Thymus (tissue), 11 donors: ENCODE data around the gene NR6A1. TPM values are rescaled to one million over a fixed set of nuclear protein-coding genes. Genes with fewer than 3 reads are reported as not detected.
A peak's percentile ranks its signal among the peaks of the same experiment; 100 is the strongest.

Source experiments
- DNase-seq, 9 donors: peaks; one replicate each; pipeline ENCODE4 v3.0.0-alpha.2; 2013; ENCODE audit warnings: low spot score in 9 of 9, low read depth in 6 of 9, missing footprints in 1 of 9
- H3K27ac ChIP-seq, 2 donors: one replicate each; pipeline ENCODE4 v1.5.1; 2013; ENCODE audit warnings: control low read depth in 1 of 2, low read depth in 1 of 2, low read length in 1 of 2, mild to moderate bottlenecking in 1 of 2, moderate library complexity in 1 of 2
- H3K27me3 ChIP-seq, 2 donors: one replicate each; pipeline ENCODE4 v1.5.1; 2013; ENCODE audit warnings: low read length in 1 of 2; ENCODE audit not compliant: control insufficient read depth in 2 of 2, insufficient read depth in 1 of 2
- H3K36me3 ChIP-seq, 2 donors: one replicate each; pipeline ENCODE4 v1.5.1; 2013; ENCODE audit warnings: low read length in 1 of 2, mild to moderate bottlenecking in 1 of 2, moderate library complexity in 1 of 2; ENCODE audit not compliant: control insufficient read depth in 2 of 2, insufficient read depth in 2 of 2
- H3K4me1 ChIP-seq, 2 donors: one replicate each; pipeline ENCODE4 v1.5.1; 2013; ENCODE audit warnings: low read length in 2 of 2; ENCODE audit not compliant: control insufficient read depth in 2 of 2, insufficient read depth in 2 of 2
- H3K4me3 ChIP-seq, 2 donors: one replicate each; pipeline ENCODE4 v1.5.1; 2013; ENCODE audit warnings: low read length in 2 of 2, control low read depth in 1 of 2, mild to moderate bottlenecking in 1 of 2
- H3K9me3 ChIP-seq, 2 donors: one replicate each; pipeline ENCODE4 v1.5.1; 2013; ENCODE audit warnings: low read length in 1 of 2, mild to moderate bottlenecking in 1 of 2; ENCODE audit not compliant: control insufficient read depth in 2 of 2, insufficient read depth in 1 of 2
- WGBS: extraction: QIAGEN DNeasy Blood & Tissue Kit; methylation state at CpG from one replicate; pipeline ENCODE4 v1.1.7; 2013; 5-methylcytosine and 5-hydroxymethylcytosine counted together
- polyA plus RNA-seq: library from polyadenylated mRNA; stranded (reverse); fragments of 200-250 nt; gene quantifications from one replicate; pipeline ENCODE4 v1.2.3, GENCODE V29; 2013
- total RNA-seq: library from RNA; stranded (reverse); fragments of 120-200 nt; gene quantifications from one replicate; pipeline ENCODE4 v1.2.4, GENCODE V29; 2013
- donor health status: healthy.

The NR6A1 gene
- total and polyA plus RNA-seq, 2 donors = 0.47 to 0.52 TPM

DNA sequence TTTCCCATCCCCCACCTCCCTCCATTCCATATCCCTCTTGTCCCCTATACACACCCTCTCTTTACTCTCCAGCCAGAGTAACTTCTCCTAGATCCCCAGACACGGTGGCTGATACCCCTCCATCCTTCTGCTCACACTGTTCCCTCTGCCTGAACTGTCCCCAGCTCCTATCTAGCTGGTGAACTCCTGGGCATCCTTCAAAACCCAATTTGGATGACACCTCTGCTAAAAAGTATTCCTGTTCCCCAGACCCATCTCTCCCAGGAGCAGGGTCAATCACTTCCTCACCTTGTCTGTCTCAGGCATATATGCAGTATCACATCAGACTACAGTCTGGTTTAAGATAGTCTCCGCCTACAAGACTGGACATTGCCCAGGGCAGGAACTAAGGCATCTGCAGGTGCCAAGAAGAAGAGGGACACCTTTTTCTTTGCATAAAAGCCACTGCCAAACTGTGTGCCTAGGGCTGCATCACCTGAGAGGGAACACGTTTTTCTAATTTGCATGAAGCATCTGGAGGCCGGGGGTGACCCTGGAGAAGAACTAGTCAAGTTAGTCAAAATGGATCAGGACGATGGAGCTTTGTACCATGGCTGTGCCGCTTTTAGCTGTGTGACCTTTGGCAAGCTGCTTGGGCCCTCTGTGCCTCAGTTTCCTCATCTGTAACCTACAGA is 291.0 kb downstream of the NR6A1 start:
- H3K27ac ChIP-seq = no peak overlapping the region
- H3K4me1 ChIP-seq = peaks cover 0 to 5% of the 10 kb centered on the region in 2 donors
- peaks cover 0 to 3% of the 10 kb centered on the region in 2 donors for H3K9me3 ChIP-seq
- 93% methylated on average over 6 of the region's 6 CpGs for WGBS
- H3K36me3 ChIP-seq = no peaks in the 10 kb centered on the region
- no peak overlapping the region for H3K4me3 ChIP-seq
- peaks cover 18 to 77% of the 10 kb centered on the region in 2 donors for H3K27me3 ChIP-seq
- no peak for DNase-seq

DNA sequence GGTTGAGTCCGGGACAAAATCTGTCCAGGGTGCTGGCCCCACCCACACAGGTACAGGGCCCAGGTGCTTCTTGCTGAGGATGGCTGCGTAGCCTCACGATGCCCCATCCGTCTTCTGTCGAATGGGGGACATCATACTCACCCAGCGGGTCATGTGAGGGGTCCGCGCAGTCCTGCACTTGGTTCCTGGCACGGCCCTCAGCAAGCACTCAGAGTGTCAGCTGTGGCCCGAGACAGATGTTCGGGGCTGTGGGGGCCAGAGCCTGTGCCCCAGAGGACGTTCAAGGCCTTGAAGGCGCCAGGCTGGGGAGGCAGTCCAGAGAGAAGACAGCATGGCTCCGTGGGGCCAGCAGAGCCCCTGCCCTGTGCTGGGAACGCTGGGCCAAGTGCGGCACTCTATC is 291.7 kb downstream of the NR6A1 start:
- H3K27ac ChIP-seq = no peak overlapping the region
- H3K4me3 ChIP-seq = no peak overlapping the region
- no peaks in the 10 kb centered on the region for H3K36me3 ChIP-seq
- 96% methylated on average over 16 of the region's 16 CpGs for WGBS
- peaks cover 0 to 5% of the 10 kb centered on the region in 2 donors for H3K4me1 ChIP-seq
- H3K9me3 ChIP-seq = peaks cover 0 to 3% of the 10 kb centered on the region in 2 donors
- H3K27me3 ChIP-seq = peaks cover 18 to 75% of the 10 kb centered on the region in 2 donors
- DNase-seq = no peak

DNA sequence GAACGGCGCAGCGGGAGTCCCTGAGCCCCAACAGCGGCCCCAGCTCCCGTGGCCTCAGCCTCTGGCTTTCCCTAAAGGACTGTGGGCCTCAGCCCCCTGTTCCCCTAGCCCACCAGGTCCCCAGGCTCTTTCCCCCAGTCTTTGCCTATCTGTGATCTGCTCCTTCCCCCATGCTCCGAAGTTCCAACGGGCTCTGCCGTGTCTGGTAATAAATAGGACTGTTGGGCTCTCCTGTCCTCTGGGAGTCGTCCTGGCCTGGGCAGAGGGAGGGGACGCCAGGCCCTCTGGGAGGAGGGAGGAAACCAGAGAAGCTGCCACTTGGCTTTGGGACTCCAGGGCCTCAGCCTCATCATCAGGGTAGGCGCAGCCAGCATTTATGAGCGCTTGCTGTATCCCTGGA is 292.8 kb downstream of the NR6A1 start:
- no peak overlapping the region for H3K4me3 ChIP-seq
- peaks cover 0 to 5% of the 10 kb centered on the region in 2 donors for H3K4me1 ChIP-seq
- H3K9me3 ChIP-seq = peaks cover 0 to 3% of the 10 kb centered on the region in 2 donors
- H3K27ac ChIP-seq = no peak overlapping the region
- 87% methylated on average over 12 of the region's 12 CpGs for WGBS
- peaks cover 18 to 72% of the 10 kb centered on the region in 2 donors for H3K27me3 ChIP-seq
- no peak for DNase-seq
- H3K36me3 ChIP-seq = no peaks in the 10 kb centered on the region

DNA sequence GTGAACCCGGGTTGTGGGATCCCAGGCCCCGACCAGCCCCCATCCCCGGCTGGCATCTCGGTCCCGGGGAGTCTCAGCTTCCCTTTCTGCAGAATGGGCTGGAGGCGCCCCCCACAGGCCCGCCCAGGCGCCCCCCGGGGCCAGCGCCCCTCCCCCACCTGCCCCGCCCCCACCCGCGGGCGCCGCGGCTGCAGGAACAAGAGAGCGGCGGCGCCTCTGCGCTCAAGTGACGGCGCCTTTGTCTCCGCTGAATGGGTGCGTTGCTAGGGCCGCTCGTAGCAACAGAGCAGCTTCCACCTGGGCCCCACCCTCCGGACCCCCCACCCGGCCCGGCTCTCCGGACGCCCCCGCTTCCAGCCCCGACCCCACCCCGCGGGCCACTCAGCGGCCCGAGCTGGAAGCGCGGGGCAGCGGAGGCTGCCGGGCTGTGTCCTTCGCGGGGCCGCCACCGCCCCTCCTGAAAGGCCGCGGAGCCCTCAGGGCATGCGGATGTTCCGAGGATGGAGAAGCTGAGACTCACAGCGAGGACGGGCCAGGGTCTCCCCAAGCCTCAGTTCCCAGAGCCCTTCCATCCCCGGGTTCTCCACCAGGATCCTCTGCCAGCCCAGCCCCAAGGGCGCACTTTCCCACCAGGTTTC is 293.3 kb downstream of the NR6A1 start:
- 17% methylated on average over 53 of the region's 53 CpGs for WGBS
- Histone ChIP-seq H3K27ac (no peak overlapping the region), H3K27me3 (peaks cover 18 to 68% of the 10 kb centered on the region in 2 donors), H3K36me3 (no peaks in the 10 kb centered on the region), H3K4me3 (peak overlapping the region in 1 of 2 donors; percentile 5), H3K4me1 (peaks cover 0 to 5% of the 10 kb centered on the region in 2 donors), H3K9me3 (peaks cover 0 to 3% of the 10 kb centered on the region in 2 donors)
- DNase-seq = peak in 1 of 9 donors; percentile 39

DNA sequence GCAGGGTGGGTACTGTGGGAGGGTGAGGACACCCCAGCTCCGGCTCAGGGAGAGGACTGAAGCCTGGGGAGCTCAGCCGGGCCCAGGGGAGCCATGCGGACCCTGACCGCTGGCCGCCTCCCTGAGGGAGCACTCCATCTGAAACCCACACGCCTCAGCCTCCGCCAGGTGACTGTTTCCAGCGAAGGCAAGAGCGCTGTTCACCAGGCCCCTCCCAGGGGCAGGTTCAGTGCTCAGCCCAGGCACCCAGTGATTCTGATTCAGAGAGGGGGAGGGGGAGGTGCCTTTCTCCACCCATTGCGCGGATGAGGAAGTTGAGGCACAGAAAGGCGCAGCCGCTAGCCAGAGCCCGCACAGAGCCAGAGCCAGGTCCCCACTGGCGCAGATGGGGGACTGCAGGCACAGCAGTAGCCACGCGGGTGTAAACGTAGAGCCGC is 293.9 kb downstream of the NR6A1 start:
- peak in 1 of 9 donors; percentile 17 for DNase-seq
- peaks cover 0 to 3% of the 10 kb centered on the region in 2 donors for H3K9me3 ChIP-seq
- peaks cover 0 to 5% of the 10 kb centered on the region in 2 donors for H3K4me1 ChIP-seq
- H3K36me3 ChIP-seq = no peaks in the 10 kb centered on the region
- no peak overlapping the region for H3K27ac ChIP-seq
- H3K27me3 ChIP-seq = peaks cover 18 to 64% of the 10 kb centered on the region in 2 donors
- no peak overlapping the region for H3K4me3 ChIP-seq
- 42% methylated on average over 19 of the region's 19 CpGs for WGBS

DNA sequence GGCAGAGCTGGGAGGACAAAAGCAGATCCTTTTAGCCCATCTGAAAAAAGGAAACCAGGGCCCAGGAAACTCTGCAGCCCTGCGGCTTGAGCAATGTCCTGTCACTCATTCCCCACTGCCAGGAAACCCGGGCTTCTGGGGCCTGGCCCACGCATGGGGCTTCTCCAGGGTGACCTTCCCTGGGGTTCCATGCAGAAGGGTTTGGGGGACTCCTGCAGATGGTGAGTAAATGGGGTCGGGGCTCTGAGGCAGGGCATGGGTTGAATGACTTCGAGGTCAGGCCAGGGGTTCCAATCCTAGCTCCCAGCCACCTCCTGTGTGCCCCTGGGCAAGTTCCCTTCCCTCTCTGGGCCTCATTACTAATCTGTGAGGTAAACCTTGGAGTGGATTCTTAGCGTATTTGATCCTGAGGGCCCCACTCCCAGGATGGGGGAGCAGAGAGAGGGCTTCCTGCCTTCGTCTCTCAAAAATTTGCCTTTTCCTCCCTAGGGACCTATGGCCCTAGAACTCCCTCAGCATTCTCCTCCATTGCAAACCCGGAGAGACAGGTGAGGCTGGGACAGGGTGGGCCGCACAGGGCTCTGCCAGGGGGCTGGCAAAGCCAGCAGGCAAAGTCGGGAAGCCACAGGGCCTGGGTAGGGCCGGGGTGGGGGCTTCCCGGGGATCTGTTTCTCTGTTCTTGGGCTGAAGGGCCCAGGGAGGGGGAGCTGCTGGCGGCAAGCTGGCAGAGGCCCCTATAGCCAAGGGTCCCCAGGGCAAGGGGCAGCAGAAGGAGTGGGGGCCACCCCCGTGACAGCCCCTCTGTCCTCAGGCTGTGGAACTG is 295.0 kb downstream of the NR6A1 start:
- Histone ChIP-seq H3K9me3 (no peaks in the 10 kb centered on the region), H3K36me3 (no peaks in the 10 kb centered on the region), H3K4me1 (peaks cover 0 to 5% of the 10 kb centered on the region in 2 donors), H3K27ac (no peak overlapping the region), H3K27me3 (peaks cover 18 to 54% of the 10 kb centered on the region in 2 donors), H3K4me3 (no peak overlapping the region)
- WGBS = 89% methylated on average over 14 of the region's 14 CpGs
- no peak for DNase-seq

DNA sequence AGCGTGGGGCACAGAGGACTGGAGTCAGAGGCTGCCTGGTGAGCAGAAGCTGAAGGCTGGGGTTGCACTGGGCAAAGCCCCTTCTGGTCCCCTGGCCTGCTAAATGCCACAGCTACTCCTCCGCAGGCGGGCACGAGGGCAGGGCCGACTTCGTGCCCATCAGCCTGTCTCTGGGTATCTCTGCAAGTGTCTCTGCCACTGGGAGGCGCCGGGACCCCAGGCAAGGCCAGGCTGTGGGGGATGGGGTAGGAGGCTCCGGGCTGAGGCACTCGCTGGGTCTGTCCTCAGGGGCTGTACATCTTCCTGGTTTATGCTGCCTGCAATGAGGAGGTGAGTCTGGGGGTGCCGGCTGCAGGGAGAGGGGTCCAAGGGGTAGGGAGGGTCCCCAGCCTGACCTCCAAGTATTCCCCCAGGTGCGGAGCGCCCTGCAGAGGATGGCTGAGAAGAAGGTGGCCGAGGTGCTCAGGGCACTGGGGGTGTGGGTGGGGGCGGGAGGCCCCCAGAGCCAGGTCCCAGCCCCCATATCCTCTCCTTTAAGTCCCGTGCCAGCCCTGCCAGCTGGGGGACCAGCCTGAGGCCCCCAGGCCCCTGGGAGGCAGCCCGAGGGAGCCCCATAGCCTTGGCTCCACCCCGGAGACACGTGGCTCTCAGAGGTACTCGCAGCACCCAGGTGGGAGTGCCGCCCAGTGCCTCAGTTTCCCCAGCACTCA is 295.8 kb downstream of the NR6A1 start:
- Histone ChIP-seq H3K36me3 (no peaks in the 10 kb centered on the region), H3K4me1 (peaks cover 0 to 5% of the 10 kb centered on the region in 2 donors), H3K9me3 (no peaks in the 10 kb centered on the region), H3K4me3 (no peak overlapping the region), H3K27me3 (peaks cover 18 to 50% of the 10 kb centered on the region in 2 donors), H3K27ac (no peak overlapping the region)
- 85% methylated on average over 21 of the region's 21 CpGs for WGBS
- DNase-seq = no peak

DNA sequence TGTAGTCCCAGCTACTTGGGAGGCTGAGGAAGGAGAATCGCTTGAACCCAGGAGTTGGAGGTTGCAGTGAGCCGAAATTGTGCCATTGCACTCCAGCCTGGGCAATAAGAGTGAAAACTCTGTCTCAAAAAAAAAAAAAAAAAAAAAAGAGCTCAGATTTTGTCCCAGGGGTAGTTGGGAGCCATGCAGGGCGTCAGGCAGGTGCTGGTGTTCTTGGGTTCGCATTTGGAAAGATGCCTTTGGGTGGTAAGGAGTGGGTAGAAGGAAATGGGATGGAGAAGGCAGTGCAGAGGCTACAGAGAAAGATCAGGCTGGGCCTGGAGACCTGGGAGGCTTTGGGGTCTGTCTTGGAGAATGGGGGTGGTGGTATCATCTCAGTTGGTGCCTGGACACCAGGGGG is 297.0 kb downstream of the NR6A1 start:
- H3K4me1 ChIP-seq = peaks cover 0 to 8% of the 10 kb centered on the region in 2 donors
- peaks cover 18 to 41% of the 10 kb centered on the region in 2 donors for H3K27me3 ChIP-seq
- no peak overlapping the region for H3K4me3 ChIP-seq
- no peaks in the 10 kb centered on the region for H3K36me3 ChIP-seq
- DNase-seq = no peak
- H3K9me3 ChIP-seq = no peaks in the 10 kb centered on the region
- WGBS = 93% methylated on average over 4 of the region's 4 CpGs
- no peak overlapping the region for H3K27ac ChIP-seq
